GM19468 (cell line): Measurements from ENCODE around the gene FAM186B.
"Not testable (repeated sequence)": the region's sequence is repeated elsewhere in the genome, so short reads cannot be mapped to it uniquely, and the experiment has no call there.

ENCODE experiments used
- ATAC-seq: cut with Tn5 transposase; IDR thresholded peaks from one replicate; pipeline ENCODE4 v1.9.1; 2021; ENCODE audit warnings: mild to moderate bottlenecking, moderate library complexity, moderate number of reproducible peaks; ENCODE audit not compliant: unreplicated experiment; ENCODE audit errors: extremely low read depth

The FAM186B gene, protein sequence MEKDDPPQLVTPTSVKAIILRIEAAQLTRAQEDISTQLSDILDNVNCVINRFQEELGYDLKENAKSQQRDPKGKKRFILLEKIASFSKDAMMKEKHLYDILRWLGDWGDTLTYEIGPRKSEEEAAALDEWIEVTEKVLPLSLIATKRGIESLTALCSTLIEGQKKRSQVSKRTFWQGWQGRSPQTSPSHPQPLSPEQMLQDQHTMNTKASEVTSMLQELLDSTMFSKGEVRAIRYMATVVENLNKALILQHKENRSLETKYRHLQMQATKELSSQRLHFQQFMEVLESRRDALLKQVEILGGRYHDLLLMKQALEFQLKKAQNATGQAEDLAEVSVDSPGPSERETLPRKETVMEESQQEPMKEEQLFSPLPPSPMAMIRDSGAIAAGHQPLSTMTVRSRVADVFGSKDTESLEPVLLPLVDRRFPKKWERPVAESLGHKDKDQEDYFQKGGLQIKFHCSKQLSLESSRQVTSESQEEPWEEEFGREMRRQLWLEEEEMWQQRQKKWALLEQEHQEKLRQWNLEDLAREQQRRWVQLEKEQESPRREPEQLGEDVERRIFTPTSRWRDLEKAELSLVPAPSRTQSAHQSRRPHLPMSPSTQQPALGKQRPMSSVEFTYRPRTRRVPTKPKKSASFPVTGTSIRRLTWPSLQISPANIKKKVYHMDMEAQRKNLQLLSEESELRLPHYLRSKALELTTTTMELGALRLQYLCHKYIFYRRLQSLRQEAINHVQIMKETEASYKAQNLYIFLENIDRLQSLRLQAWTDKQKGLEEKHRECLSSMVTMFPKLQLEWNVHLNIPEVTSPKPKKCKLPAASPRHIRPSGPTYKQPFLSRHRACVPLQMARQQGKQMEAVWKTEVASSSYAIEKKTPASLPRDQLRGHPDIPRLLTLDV

DNA sequence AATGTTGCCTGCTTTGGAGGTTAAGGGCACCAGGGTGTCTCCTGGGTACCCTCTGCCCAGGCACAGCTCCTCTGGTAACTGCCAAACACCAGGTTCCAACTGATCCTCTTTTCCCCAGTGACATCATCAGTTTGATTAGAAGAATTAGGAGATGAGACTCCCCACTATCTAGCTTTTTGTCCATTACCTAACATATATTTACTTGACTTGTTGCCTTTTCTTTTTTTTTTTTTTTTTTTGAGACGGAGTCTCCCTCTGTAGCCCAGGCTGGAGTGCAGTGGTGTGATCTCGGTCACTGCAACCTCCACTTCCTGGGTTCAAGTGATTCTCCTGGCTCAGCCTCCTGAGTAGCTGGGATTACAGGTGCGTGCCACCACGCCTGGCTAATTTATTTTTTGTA, at the start of gene FAM186B:
Gene FAM186B, minus strand, starts transcription at position 101 of the 400 bp plus-strand sequence. CDS start 162 bp downstream, outside the sequence.
- not testable (repeated sequence) for ATAC-seq

DNA sequence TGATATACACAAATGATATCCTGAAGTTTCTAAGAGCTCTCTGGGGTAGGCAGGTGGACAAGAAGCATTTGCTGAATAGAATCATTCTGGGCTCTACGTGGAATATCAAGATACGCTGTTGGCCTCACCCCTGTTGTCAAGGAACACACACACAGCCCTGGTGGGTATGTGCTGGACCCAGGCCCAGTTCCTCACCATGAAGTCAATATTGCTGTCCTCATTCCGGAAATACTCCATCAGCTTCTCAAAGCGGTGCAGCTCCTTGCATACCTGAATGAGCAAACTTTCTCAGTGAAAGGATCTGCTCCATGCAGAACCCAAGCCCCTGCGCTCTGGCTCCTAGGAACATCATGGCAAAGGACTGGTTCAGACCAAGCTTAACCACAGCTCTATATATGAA, 49.3 kb upstream of the FAM186B start:
- ATAC-seq, result no peak

DNA sequence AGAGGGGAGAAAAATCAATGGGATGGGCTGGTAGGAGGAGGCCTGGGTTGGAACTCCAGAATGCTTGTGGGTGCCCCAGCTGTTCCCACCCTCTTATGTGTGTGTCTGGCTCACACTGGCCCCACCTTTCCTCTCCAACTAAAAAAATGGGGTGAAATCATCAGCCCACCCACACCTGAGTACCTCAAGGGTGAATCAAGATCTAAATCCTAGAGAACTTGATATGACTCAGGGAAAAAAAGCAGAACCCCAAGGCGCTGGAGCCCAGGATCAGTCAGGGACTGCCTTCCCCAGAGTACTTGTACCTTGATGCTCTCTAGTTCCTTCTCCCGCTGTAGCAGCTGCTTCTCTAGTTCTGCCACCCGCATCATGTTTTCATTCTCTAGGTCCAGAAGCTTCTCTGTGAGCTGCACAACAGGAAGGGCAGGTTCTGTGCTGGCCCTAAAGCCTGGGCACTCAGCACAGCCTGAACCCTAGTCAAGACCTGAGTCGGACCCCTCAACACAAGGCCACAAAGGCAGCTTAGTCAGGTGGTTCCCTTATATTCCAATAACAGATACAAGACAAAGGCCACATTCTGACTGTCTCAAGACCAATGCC, 47.6 kb upstream of the FAM186B start:
- ATAC-seq, result no peak

DNA sequence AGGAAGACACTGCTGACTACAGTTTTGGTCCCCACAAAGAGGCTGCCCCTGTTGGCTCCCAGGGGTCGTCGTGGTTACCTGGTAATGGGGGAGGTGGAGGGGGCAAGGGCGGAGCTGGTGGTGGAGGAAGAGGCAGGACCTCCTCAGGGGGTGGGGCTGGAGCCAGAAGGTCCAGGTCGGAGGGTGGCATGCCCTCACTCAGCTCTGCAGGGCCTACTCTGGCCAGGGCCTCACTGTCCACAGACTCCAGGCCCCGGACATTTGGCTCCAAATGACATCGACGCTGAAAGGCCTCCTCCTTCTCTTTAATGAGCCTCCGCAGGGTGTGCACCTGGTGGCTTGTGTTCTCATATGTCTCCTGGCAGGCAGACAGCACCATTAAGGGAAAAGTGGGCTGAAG, 46.4 kb upstream of the FAM186B start:
- no peak for ATAC-seq

DNA sequence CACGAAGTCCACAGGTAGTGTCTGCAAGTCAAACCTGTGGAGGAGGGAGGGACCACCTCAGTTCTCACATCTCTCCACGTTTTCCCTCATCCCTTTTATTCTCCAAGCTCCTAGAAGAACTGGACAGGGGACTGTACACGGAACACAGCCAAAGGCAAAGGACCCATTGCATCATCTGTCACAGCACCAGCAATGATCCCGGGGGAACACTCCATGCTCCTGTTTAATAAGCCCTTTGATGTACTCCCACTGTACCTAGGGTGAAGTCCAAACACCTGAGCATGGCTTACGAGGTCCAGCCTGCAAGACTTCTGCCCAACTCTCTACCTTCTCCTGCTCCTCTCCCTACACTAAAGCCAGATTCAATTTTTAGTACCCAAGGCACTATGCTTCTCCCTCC, 44.5 kb upstream of the FAM186B start:
- ATAC-seq, result no peak

DNA sequence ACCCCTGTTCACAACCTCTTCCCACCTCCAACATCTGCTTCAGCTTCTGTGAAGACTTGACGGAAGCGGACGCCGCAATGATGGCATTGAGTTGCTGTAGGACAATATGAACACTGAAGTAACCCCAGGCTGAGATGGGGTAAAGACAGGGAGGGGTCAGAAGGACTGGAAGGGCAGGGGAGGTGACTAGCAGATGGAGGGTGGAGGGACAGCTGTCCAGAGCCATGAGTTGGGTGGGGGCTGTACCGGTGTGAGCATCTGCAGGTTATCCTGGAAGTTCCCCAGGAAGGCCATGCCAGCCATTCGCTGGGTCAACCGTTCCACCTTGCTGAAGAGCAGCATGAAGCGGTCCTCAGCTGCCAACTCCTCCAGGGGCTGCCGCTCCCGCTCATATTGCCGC, 44.0 kb upstream of the FAM186B start:
- ATAC-seq, result no peak

DNA sequence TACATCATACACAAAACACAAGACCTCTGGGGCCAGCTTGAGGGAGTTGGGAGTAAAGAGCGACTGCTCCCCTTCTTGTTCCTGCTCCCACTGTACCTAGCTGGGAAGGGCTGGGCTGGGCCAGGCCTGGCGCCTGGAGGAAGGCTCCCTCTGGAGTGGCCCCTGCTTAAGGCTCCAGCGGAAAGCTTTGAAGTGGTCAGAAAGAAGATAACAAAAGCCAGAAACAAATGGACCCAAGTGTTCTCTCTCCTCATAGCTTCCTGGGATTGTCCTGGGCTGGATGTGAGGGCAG, 43.2 kb upstream of the FAM186B start:
- ATAC-seq, result no peak

- ATAC-seq, result no peak
Measured at GRCh38 chr12:49647827-49648711, 42.6 kb upstream of the FAM186B start.

DNA sequence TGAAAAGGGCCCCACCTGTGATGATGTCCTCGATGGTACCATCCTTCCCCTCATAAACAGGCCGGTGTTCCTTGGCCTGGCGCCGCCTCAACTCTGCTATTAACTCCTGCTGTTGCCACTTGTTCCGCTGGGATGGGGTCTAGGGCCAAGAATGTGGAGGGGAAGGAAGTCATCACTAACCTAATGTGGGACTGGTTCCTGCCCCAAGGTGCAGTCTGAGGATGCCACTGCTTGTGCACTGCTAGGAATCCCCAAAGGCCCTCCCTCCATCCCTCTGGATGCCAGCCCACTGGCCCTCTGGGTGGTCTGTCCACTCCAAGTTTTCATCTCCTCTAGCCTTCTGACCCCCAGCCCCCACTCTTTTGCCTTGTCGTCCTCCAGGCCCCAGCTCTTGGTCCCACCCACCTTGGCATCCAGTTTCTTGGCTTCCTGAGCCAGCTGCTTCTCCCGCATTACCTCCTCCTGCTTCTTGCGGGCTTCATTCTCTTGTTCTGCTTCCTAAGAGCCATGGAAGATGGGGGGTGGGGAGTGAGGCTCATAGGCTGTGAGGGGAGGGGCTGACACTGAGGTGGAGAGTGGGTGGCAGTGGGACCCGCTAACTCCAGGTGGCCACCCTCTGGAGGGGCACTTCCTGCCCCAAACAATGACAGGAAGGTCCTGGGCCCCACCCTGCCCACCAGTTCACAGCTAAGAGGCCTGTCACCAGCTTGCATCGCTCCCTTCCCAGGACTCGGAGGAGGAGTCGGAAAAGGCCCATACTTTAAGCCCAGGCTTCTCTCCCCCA, 41.6 kb upstream of the FAM186B start:
- ATAC-seq, result no peak

- ATAC-seq, result no peak
Measured at GRCh38 chr12:49646331-49646830, 40.9 kb upstream of the FAM186B start.

DNA sequence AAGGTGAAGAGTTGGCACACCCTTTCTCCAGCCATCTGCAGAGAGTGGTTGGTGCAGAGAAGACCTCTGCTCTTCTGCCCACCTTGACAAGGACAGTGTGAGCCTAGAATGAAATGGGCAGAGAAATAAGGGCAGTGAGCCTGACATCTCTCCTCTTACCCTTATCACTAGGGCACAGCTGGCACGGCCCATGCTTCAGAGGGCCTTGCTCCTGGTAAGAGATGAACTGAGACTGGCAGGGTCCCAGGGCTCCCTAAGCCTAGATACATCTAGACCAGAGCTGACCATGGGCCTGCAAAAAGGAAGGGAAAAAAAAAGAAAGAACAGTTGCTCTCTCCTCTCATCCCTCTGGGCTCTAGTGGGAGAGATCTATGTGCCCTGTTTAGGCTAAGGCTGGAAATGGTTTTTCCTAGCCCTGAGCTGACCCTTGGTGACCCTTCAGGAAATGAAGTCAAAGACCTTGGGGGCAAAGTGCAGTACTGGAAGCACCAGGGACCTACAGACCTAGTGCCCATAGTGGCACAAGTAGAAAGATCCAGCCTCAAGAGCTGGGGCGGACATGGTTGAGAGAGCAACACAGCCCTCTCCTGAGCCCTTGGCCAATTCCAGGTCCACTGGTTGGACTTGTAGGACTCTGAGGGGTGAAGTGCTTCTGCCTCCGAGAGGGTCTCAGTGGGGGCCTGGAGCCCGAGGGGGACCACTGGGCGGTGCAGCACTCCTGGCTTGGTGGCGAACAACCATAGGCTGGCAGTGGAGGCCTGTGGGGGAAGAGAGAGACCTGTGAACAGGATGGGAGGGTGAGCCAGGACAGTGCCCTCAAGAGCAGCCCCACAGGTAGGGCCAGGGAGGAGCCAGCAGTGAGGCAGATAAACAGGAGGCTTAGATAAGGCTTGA, 40.0 kb upstream of the FAM186B start:
- no peak for ATAC-seq

GRCh38 chr12:49644620-49644994, 39.2 kb upstream of the FAM186B start:
- ATAC-seq, result no peak

DNA sequence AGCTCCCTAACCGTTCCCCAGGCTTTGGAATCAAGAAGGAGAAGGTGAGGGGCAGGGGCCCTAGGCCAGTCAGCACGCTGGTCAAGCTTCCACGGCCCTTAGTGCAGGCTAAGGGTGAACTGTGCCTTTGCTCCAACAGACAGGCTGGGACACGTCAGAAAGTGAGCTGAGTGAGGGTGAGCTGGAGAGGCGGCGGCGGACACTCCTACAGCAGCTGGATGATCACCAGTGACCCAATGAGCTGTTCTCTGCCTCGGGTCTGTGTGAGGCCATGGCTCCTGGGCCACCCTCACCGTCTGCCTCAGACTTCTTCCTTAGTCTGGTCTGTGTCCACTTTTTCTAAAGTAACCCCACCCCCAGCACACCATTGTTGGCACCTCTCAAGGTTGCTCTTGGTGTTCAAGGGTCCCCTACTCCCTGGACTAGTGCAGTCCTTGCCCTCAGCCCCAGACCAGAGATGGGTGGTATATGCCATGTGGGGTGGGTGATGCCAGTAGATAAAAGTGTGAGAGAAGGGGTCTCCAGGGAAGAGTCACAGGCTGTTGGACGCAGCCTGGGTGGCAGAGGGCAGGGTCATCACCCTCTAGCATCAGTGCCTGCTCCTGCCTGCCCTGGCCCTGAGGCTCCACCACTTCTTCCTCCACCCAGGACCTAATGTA, 38.7 kb upstream of the FAM186B start:
- ATAC-seq, result no peak

DNA sequence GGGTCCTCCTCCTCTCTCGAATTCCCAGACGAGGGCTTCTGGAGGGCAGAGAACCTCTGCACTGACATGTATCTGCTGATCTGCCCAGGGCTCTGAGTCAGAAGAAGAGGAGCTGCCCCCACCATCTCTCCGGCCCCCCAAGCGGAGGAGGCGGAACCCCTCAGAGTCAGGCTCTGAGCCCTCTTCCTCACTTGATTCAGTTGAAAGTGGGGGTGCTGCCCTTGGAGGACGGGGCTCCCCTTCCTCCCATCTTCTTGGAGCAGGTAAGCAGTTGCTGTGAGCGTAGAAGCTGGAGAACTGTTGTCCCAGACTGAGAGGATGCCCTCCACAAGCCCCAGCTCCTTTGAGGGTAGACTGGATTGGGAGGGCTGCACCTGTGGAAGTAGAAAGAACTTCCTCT, 37.7 kb upstream of the FAM186B start:
- no peak for ATAC-seq

DNA sequence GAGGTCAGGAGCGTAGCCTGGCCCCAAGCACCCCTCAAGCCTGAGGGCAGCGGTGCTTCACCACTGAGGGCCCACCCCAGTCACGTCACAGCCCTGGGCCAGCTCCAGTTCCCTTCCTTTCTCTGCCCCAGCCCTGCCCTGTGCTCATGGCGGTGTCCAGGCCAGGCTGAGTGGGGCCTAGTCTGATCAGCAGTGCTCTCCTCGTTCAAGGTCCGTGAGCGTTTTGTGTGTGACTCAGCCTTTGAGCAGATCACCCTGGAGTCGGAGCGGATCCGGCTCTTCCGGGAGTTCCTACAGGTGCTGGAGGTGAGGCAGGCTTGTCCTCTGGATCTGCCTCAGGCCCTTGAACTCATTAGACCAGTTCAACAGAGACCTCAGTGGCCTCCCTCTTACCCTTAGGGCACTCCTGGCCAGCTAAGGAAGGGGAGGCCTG, 36.9 kb upstream of the FAM186B start:
- no peak for ATAC-seq

GRCh38 chr12:49641748-49642369, 36.4 kb upstream of the FAM186B start:
- no peak for ATAC-seq
